Activated CD4-positive, alpha-beta T cell treated with anti-CD3 and anti-CD28 coated beads, Interleukin-2, amount 10 ng/mL, durations not matched to agents 7 days and 5 days (primary cell): ENCODE measurements around the gene P2RY2. TPM values are rescaled to one million over a fixed set of nuclear protein-coding genes. Genes with fewer than 3 reads are reported as not detected.

Experiments used
- CTCF ChIA-PET: fragments of 350-600 bp; sonication (Branson Sonifier 250); formaldehyde crosslinking; loops from one replicate; lab custom pipeline; 2021; ENCODE audit warnings: antibody characterized with exemption; lab: Charles Lee
- POLR2A ChIA-PET: fragments of 350-600 bp; sonication (Branson Sonifier 250); formaldehyde crosslinking; loops from one replicate; lab custom pipeline; 2021; ENCODE audit warnings: antibody characterized with exemption; lab: Charles Lee
- DNase-seq: peaks from one replicate; pipeline ENCODE4 v3.0.0-alpha.2; 2020
- H3K27ac Mint-ChIP-seq: one replicate; pipeline ENCODE4 v1.8.0; 2021; ENCODE audit warnings: mild to moderate bottlenecking, moderate library complexity, mixed read lengths
- H3K27me3 Mint-ChIP-seq: one replicate; pipeline ENCODE4 v1.8.0; 2021; ENCODE audit warnings: mixed read lengths
- H3K36me3 Mint-ChIP-seq: one replicate; pipeline ENCODE4 v1.8.0; 2021; ENCODE audit warnings: low read depth, mixed read lengths
- H3K4me1 Mint-ChIP-seq: one replicate; pipeline ENCODE4 v1.8.0; 2021; ENCODE audit warnings: mixed read lengths
- H3K4me3 Mint-ChIP-seq: one replicate; pipeline ENCODE4 v1.8.0; 2021; ENCODE audit warnings: mild to moderate bottlenecking, moderate library complexity, mixed read lengths
- H3K9me3 Mint-ChIP-seq: one replicate; pipeline ENCODE4 v1.8.0; 2021; ENCODE audit warnings: mixed read lengths
- total RNA-seq, 2 experiments: library from RNA; stranded (reverse); gene quantifications; one replicate each; pipeline ENCODE4 v1.2.3, GENCODE V29; 2021

P2RY2 gene
- total RNA-seq, 2 experiments from 2014 or later, result not detected

GRCh38 chr11:73246303-73246702 lies 28.2 kb downstream of the P2RY2 start:
- H3K4me1 Mint-ChIP-seq, result peaks cover 10% of the 10 kb centered on the region
- POLR2A ChIA-PET, result no interaction called here
- CTCF ChIA-PET, result interaction anchor here (0.6 kb wide), 1 partner anchor 334 kb away, joined by 3 read pairs; no protein-coding TSS in a partner anchor

GRCh38 chr11:73248526-73249185 lies 30.6 kb downstream of the P2RY2 start:
- Mint-ChIP-seq H3K4me3 (no peak overlapping the region), H3K4me1 (peaks cover 10% of the 10 kb centered on the region), H3K27ac (no peak overlapping the region), H3K9me3 (no peaks in the 10 kb centered on the region), H3K36me3 (no peaks in the 10 kb centered on the region), H3K27me3 (peaks cover 7% of the 10 kb centered on the region)
- POLR2A ChIA-PET, result no interaction called here
- DNase-seq, result no peak
- CTCF ChIA-PET, result interaction anchor here (0.7 to 1.2 kb wide), 2 partner anchors 12 to 260 kb away, joined by 3 read pairs; no protein-coding TSS in a partner anchor

More at GRCh38 chr11:73246303-73246702, 28.2 kb downstream of the P2RY2 start:
- no peak for DNase-seq
- Mint-ChIP-seq H3K9me3 (no peaks in the 10 kb centered on the region), H3K4me3 (no peak overlapping the region), H3K27ac (no peak overlapping the region), H3K27me3 (peaks cover 9% of the 10 kb centered on the region), H3K36me3 (no peaks in the 10 kb centered on the region)

GRCh38 chr11:73249304-73249703 lies 31.2 kb downstream of the P2RY2 start:
- Mint-ChIP-seq H3K9me3 (no peaks in the 10 kb centered on the region), H3K36me3 (no peaks in the 10 kb centered on the region), H3K27me3 (peaks cover 7% of the 10 kb centered on the region), H3K4me1 (peaks cover 10% of the 10 kb centered on the region), H3K4me3 (no peak overlapping the region), H3K27ac (no peak overlapping the region)
- POLR2A ChIA-PET, result no interaction called here
- CTCF ChIA-PET, result interaction anchor here (0.7 to 1.2 kb wide), 2 partner anchors 13 to 261 kb away, joined by 3 read pairs; no protein-coding TSS in a partner anchor
- peak; percentile 19 for DNase-seq

- peaks cover 1% of the 10 kb centered on the region for H3K27me3 Mint-ChIP-seq
- H3K27ac Mint-ChIP-seq, result no peak overlapping the region
- H3K4me3 Mint-ChIP-seq, result no peak overlapping the region
- H3K36me3 Mint-ChIP-seq, result no peaks in the 10 kb centered on the region
- ChIA-PET CTCF (no interaction called here), POLR2A (no interaction called here)
- H3K9me3 Mint-ChIP-seq, result no peaks in the 10 kb centered on the region
- peak; percentile 27 for DNase-seq
- peaks cover 10% of the 10 kb centered on the region for H3K4me1 Mint-ChIP-seq
Measured at GRCh38 chr11:73249853-73250783, 32.0 kb downstream of the P2RY2 start.

GRCh38 chr11:73252577-73253191 lies 34.6 kb downstream of the P2RY2 start:
- no peaks in the 10 kb centered on the region for H3K36me3 Mint-ChIP-seq
- ChIA-PET CTCF (interaction anchor here (0.7 kb wide), 2 partner anchors 21 to 378 kb away, joined by 3 read pairs; no protein-coding TSS in a partner anchor), POLR2A (interaction anchor here (0.6 kb wide), 1 partner anchor 11 kb away, joined by 3 read pairs; no protein-coding TSS in a partner anchor)
- H3K9me3 Mint-ChIP-seq, result no peaks in the 10 kb centered on the region
- no peaks in the 10 kb centered on the region for H3K27me3 Mint-ChIP-seq
- DNase-seq, result peak; percentile 52
- H3K4me1 Mint-ChIP-seq, result peaks cover 6% of the 10 kb centered on the region
- H3K4me3 Mint-ChIP-seq, result no peak overlapping the region
- no peak overlapping the region for H3K27ac Mint-ChIP-seq

- no peak for DNase-seq
- no peaks in the 10 kb centered on the region for H3K9me3 Mint-ChIP-seq
- H3K27ac Mint-ChIP-seq, result no peak overlapping the region
- POLR2A ChIA-PET, result no interaction called here
- H3K27me3 Mint-ChIP-seq, result peaks cover 8% of the 10 kb centered on the region
- no peak overlapping the region for H3K4me3 Mint-ChIP-seq
- H3K36me3 Mint-ChIP-seq, result no peaks in the 10 kb centered on the region
- no peaks in the 10 kb centered on the region for H3K4me1 Mint-ChIP-seq
- CTCF ChIA-PET, result interaction anchor here (0.9 to 1.3 kb wide), 2 partner anchors 11 to 77 kb away, joined by 3 to 4 read pairs; no protein-coding TSS in a partner anchor
Measured at GRCh38 chr11:73257342-73258103, 39.4 kb downstream of the P2RY2 start.

- no peaks in the 10 kb centered on the region for H3K9me3 Mint-ChIP-seq
- no peaks in the 10 kb centered on the region for H3K36me3 Mint-ChIP-seq
- CTCF ChIA-PET, result interaction anchor here (0.9 to 1.4 kb wide), 3 partner anchors 10 to 77 kb away, joined by 3 to 4 read pairs (median 4); no protein-coding TSS in a partner anchor
- POLR2A ChIA-PET, result no interaction called here
- no peak for DNase-seq
- H3K27me3 Mint-ChIP-seq, result peaks cover 16% of the 10 kb centered on the region
- H3K4me3 Mint-ChIP-seq, result no peak overlapping the region
- no peak overlapping the region for H3K27ac Mint-ChIP-seq
- H3K4me1 Mint-ChIP-seq, result no peaks in the 10 kb centered on the region
Measured at GRCh38 chr11:73258104-73259035, 40.3 kb downstream of the P2RY2 start.

GRCh38 chr11:73259406-73260126 lies 41.5 kb downstream of the P2RY2 start:
- POLR2A ChIA-PET, result no interaction called here

GRCh38 chr11:73260127-73260457 lies 42.0 kb downstream of the P2RY2 start:
- Mint-ChIP-seq H3K36me3 (no peaks in the 10 kb centered on the region), H3K4me3 (no peak overlapping the region), H3K4me1 (no peaks in the 10 kb centered on the region), H3K9me3 (no peaks in the 10 kb centered on the region), H3K27me3 (peaks cover 31% of the 10 kb centered on the region), H3K27ac (no peak overlapping the region)
- POLR2A ChIA-PET, result interaction anchor here (0.6 kb wide), 1 partner anchor 153 kb away, joined by 3 read pairs; no protein-coding TSS in a partner anchor
- DNase-seq, result no peak
- CTCF ChIA-PET, result no interaction called here

More at GRCh38 chr11:73259406-73260126, 41.5 kb downstream of the P2RY2 start:
- H3K9me3 Mint-ChIP-seq, result no peaks in the 10 kb centered on the region
- H3K36me3 Mint-ChIP-seq, result no peaks in the 10 kb centered on the region
- H3K4me3 Mint-ChIP-seq, result no peak overlapping the region
- H3K4me1 Mint-ChIP-seq, result no peaks in the 10 kb centered on the region
- no peak overlapping the region for H3K27ac Mint-ChIP-seq
- H3K27me3 Mint-ChIP-seq, result peaks cover 25% of the 10 kb centered on the region
- CTCF ChIA-PET, result interaction anchor here (1.4 kb wide), 1 partner anchor 35 kb away, joined by 4 read pairs; no protein-coding TSS in a partner anchor
- DNase-seq, result no peak

- CTCF ChIA-PET, result interaction anchor here (0.7 to 1.2 kb wide), 2 partner anchors 43 to 88 kb away, joined by 3 to 4 read pairs; no protein-coding TSS in a partner anchor
- DNase-seq, result no peak
Measured at GRCh38 chr11:73262851-73263495, 44.9 kb downstream of the P2RY2 start.

More at GRCh38 chr11:73262851-73263495, 44.9 kb downstream of the P2RY2 start:
- Mint-ChIP-seq H3K4me3 (no peak overlapping the region), H3K4me1 (no peaks in the 10 kb centered on the region), H3K9me3 (no peaks in the 10 kb centered on the region), H3K36me3 (no peaks in the 10 kb centered on the region), H3K27ac (no peak overlapping the region), H3K27me3 (peaks cover 45% of the 10 kb centered on the region)
- POLR2A ChIA-PET, result interaction anchor here (0.7 kb wide), 1 partner anchor 10 kb away, joined by 3 read pairs; no protein-coding TSS in a partner anchor
